Neural progenitor cell (in vitro differentiated cells): ENCODE data around the gene PRRC2A. TPM values are rescaled to one million over a fixed set of nuclear protein-coding genes. Genes with fewer than 3 reads are reported as not detected.

Experiments
- DNase-seq: peaks from one replicate; pipeline ENCODE4 v3.0.0-alpha.2; 2016; ENCODE audit warnings: low spot score
- H2AFZ ChIP-seq: fragments of 200-600 bp; sonication (generic); replicated peaks from 2 replicates; pipeline ENCODE4 v1.6.1; 2016; ENCODE audit warnings: antibody characterized with exemption
- H3F3A ChIP-seq: fragments of 200-600 bp; sonication (generic); 2 replicates; pipeline ENCODE4 v1.6.1; 2016; ENCODE audit warnings: antibody characterized with exemption, low read depth
- H3K27ac ChIP-seq: fragments of 200-600 bp; sonication (generic); 2 replicates; pipeline ENCODE4 v1.5.1; 2016; ENCODE audit warnings: mild to moderate bottlenecking
- H3K27me3 ChIP-seq: fragments of 200-600 bp; sonication (generic); 2 replicates; pipeline ENCODE4 v1.6.1; 2016; ENCODE audit warnings: mild to moderate bottlenecking, moderate library complexity
- H3K36me3 ChIP-seq: fragments of 200-600 bp; sonication (generic); 2 replicates; pipeline ENCODE4 v1.5.1; 2016
- H3K4me1 ChIP-seq: fragments of 200-600 bp; sonication (generic); 2 replicates; pipeline ENCODE4 v1.6.1; 2016; ENCODE audit warnings: mixed run types
- H3K4me2 ChIP-seq: fragments of 200-600 bp; sonication (generic); 2 replicates; pipeline ENCODE4 v1.6.1; 2016
- H3K4me3 ChIP-seq: fragments of 200-600 bp; sonication (generic); 2 replicates; pipeline ENCODE4 v1.5.1; 2016
- H3K79me2 ChIP-seq: fragments of 200-600 bp; sonication (generic); 2 replicates; pipeline ENCODE4 v1.6.1; 2016; ENCODE audit warnings: low read depth
- H3K9ac ChIP-seq: fragments of 200-600 bp; sonication (generic); 2 replicates; pipeline ENCODE4 v1.6.1; 2016
- H3K9me3 ChIP-seq: fragments of 200-600 bp; sonication (generic); 2 replicates; pipeline ENCODE4 v1.5.1; 2016; ENCODE audit warnings: low read depth
- H4K20me1 ChIP-seq: fragments of 200-600 bp; sonication (generic); 2 replicates; pipeline ENCODE4 v1.6.1; 2016; ENCODE audit warnings: low read depth
- H3K27ac Mint-ChIP-seq: 3 replicates; pipeline ENCODE4 v1.8.0; 2021; ENCODE audit warnings: mixed read lengths
- H3K27me3 Mint-ChIP-seq: 2 replicates; pipeline ENCODE4 v1.8.0; 2022; ENCODE audit warnings: low read depth, mild to moderate bottlenecking, inconsistent platforms, moderate library complexity, mixed read lengths; ENCODE audit not compliant: insufficient read depth
- H3K36me3 Mint-ChIP-seq: 3 replicates; pipeline ENCODE4 v1.8.0; 2021; ENCODE audit warnings: mixed read lengths
- H3K4me1 Mint-ChIP-seq: 3 replicates; pipeline ENCODE4 v1.8.0; 2021; ENCODE audit warnings: mixed read lengths
- H3K4me3 Mint-ChIP-seq: 3 replicates; pipeline ENCODE4 v1.8.0; 2021; ENCODE audit warnings: mild to moderate bottlenecking, moderate library complexity, mixed read lengths
- H3K9me3 Mint-ChIP-seq: 3 replicates; pipeline ENCODE4 v1.8.0; 2020; ENCODE audit warnings: mixed read lengths
- CTCF ChIP-seq: fragments of 200-600 bp; sonication (generic); IDR thresholded peaks from 2 replicates; pipeline ENCODE4 v1.5.1; 2017; ENCODE audit warnings: antibody characterized with exemption, mild to moderate bottlenecking
- EZH2 ChIP-seq: fragments of 200-600 bp; sonication (generic); IDR thresholded peaks from 2 replicates; pipeline ENCODE4 v1.6.1; 2017; ENCODE audit warnings: antibody characterized with exemption, mild to moderate bottlenecking, moderate library complexity
- EZH2phosphoT487 ChIP-seq: fragments of 200-600 bp; sonication (generic); IDR thresholded peaks from 2 replicates; pipeline ENCODE4 v1.6.1; 2017; ENCODE audit warnings: antibody characterized with exemption
- total RNA-seq: library from RNA; depleted of rRNA; stranded (reverse); fragments of >200 nt; gene quantifications from 2 replicates; pipeline ENCODE4 v1.2.3, GENCODE V29; 2015; ENCODE audit warnings: low replicate concordance

The PRRC2A gene
- total RNA-seq: 55.5 and 138 TPM in 2 replicates

DNA sequence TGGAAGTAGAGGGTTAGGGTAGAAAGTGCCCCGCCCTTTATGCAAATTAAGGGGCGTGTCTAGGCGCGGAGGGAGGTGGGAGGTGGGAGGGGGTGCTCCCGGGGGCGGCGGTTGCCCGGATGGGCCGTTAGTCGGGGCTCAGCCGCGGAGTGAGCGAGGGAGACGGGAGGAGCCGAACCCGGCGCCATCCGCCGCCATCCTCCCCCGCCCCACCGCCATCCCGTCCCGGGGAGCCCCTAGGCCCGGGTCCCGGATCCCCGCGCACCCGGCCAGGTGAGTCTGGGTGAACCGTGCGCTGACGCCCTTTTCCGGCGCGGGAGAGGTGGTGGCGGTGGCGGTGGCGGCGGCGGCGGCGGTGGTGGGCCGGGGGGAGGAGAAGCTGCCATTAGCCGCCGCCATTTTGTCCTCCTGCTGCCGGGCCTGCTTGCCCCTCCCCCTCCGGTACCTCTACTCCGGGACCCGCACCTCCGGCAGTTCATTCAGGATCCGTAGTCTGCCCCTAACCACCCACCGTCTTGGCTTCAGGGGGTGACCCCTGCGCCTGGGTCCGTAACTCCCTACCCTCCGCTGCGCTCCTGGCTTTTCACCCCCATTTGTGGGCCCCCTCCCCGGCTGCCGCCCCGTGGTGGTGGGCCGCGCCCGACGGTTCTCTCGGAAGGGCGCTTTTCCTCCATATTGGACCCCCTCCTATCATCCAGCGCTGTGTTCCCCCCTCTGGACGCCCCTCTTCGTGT is at the start of gene PRRC2A:
Gene PRRC2A, plus strand, starts transcription at position 130 of the 734 bp plus-strand sequence. CDS start 2,075 bp downstream, outside the sequence.
- peak; percentile 90 for DNase-seq
- Histone ChIP-seq H3K27me3 (no peaks in the 10 kb centered on the region), H3K4me2 (peak within 1 kb of the TSS; percentile 93), H4K20me1 (peaks cover 35% of the 10 kb centered on the region), H3F3A (peaks cover 47% of the 10 kb centered on the region), H3K4me3 (peak within 1 kb of the TSS; percentile 89), H3K9me3 (no peaks in the 10 kb centered on the region), H3K4me1 (peaks cover 11% of the 10 kb centered on the region), H3K36me3 (peaks cover 16% of the 10 kb centered on the region), H3K9ac (peak within 1 kb of the TSS; percentile 97), H3K27ac (peak within 1 kb of the TSS; percentile 100), H2AFZ (peak within 1 kb of the TSS; percentile 40), H3K79me2 (peaks cover 57% of the 10 kb centered on the region)
- H3K4me1 Mint-ChIP-seq: peaks cover 24% of the 10 kb centered on the region
- H3K27ac Mint-ChIP-seq: peak within 1 kb of the TSS; percentile 98
- peaks cover 26% of the 10 kb centered on the region for H3K36me3 Mint-ChIP-seq
- peaks cover 3% of the 10 kb centered on the region for H3K27me3 Mint-ChIP-seq
- peak within 1 kb of the TSS; percentile 91 for H3K4me3 Mint-ChIP-seq
- no peak for TF ChIP-seq EZH2phosphoT487
- no peak for TF ChIP-seq EZH2
- TF ChIP-seq CTCF: no peak
- H3K9me3 Mint-ChIP-seq: no peaks in the 10 kb centered on the region

DNA sequence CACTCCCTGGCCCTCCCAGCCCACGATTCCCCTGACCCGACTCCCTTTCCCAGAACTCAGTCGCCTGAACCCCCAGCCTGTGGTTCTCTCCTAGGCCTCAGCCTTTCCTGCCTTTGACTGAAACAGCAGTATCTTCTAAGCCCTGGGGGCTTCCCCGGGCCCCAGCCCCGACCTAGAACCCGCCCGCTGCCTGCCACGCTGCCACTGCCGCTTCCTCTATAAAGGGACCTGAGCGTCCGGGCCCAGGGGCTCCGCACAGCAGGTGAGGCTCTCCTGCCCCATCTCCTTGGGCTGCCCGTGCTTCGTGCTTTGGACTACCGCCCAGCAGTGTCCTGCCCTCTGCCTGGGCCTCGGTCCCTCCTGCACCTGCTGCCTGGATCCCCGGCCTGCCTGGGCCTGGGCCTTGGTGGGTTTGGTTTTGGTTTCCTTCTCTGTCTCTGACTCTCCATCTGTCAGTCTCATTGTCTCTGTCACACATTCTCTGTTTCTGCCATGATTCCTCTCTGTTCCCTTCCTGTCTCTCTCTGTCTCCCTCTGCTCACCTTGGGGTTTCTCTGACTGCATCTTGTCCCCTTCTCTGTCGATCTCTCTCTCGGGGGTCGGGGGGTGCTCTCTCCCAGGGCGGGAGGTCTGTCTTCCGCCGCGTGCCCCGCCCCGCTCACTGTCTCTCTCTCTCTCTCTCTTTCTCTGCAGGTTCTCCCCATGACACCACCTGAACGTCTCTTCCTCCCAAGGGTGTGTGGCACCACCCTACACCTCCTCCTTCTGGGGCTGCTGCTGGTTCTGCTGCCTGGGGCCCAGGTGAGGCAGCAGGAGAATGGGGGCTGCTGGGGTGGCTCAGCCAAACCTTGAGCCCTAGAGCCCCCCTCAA is 48.2 kb upstream of the PRRC2A start, which contains the start of gene LTA:
Gene LTA, plus strand, starts transcription at position 249 of the 871 bp plus-strand sequence. Its CDS starts 454 bp downstream, at position 703.
- Mint-ChIP-seq H3K27me3 (peaks cover 17% of the 10 kb centered on the region), H3K4me3 (no peak within 1 kb of the TSS), H3K4me1 (peaks cover 15% of the 10 kb centered on the region), H3K27ac (no peak within 1 kb of the TSS), H3K36me3 (no peaks in the 10 kb centered on the region), H3K9me3 (no peaks in the 10 kb centered on the region)
- H3K27me3 ChIP-seq: no peaks in the 10 kb centered on the region
- H3K4me2 ChIP-seq: no peak within 1 kb of the TSS
- no peaks in the 10 kb centered on the region for H4K20me1 ChIP-seq
- peaks cover 6% of the 10 kb centered on the region for H3K4me1 ChIP-seq
- no peaks in the 10 kb centered on the region for H3K9me3 ChIP-seq
- no peaks in the 10 kb centered on the region for H3K79me2 ChIP-seq
- no peak within 1 kb of the TSS for H2AFZ ChIP-seq
- no peak within 1 kb of the TSS for H3K9ac ChIP-seq
- H3K27ac ChIP-seq: no peak within 1 kb of the TSS
- no peaks in the 10 kb centered on the region for H3F3A ChIP-seq
- TF ChIP-seq EZH2phosphoT487 (no peak), CTCF (no peak), EZH2 (no peak)
- no peak for DNase-seq
- H3K4me3 ChIP-seq: no peak within 1 kb of the TSS
- no peaks in the 10 kb centered on the region for H3K36me3 ChIP-seq

- Histone ChIP-seq H3K27me3 (no peaks in the 10 kb centered on the region), H3K4me2 (no peak overlapping the region), H2AFZ (no peak overlapping the region), H3K36me3 (no peaks in the 10 kb centered on the region), H3K4me3 (no peak overlapping the region), H3K79me2 (no peaks in the 10 kb centered on the region), H3K4me1 (peaks cover 5% of the 10 kb centered on the region), H4K20me1 (no peaks in the 10 kb centered on the region), H3K9me3 (no peaks in the 10 kb centered on the region), H3K27ac (no peak overlapping the region), H3F3A (no peaks in the 10 kb centered on the region), H3K9ac (no peak overlapping the region)
- no peaks in the 10 kb centered on the region for H3K36me3 Mint-ChIP-seq
- peak overlapping the region; percentile 24 for H3K4me3 Mint-ChIP-seq
- H3K27me3 Mint-ChIP-seq: peaks cover 20% of the 10 kb centered on the region
- TF ChIP-seq CTCF (no peak), EZH2 (no peak)
- H3K27ac Mint-ChIP-seq: no peak overlapping the region
- H3K4me1 Mint-ChIP-seq: peaks cover 4% of the 10 kb centered on the region
- no peaks in the 10 kb centered on the region for H3K9me3 Mint-ChIP-seq
- no peak for DNase-seq
Measured at GRCh38 chr6:31573239-31574105, 47.0 kb upstream of the PRRC2A start.
